ENCODE results near the gene PCBP3. TPM values are rescaled to one million over a fixed set of nuclear protein-coding genes. Genes with fewer than 3 reads are reported as not detected.
A peak's percentile ranks its signal among the peaks of the same experiment; 100 is the strongest.
"Not testable (repeated sequence)": the region's sequence is repeated elsewhere in the genome, so short reads cannot be mapped to it uniquely, and the experiment has no call there.

The PCBP3 gene
- total RNA-seq, 1 experiment from 2014 or later: 10.9 TPM

DNA sequence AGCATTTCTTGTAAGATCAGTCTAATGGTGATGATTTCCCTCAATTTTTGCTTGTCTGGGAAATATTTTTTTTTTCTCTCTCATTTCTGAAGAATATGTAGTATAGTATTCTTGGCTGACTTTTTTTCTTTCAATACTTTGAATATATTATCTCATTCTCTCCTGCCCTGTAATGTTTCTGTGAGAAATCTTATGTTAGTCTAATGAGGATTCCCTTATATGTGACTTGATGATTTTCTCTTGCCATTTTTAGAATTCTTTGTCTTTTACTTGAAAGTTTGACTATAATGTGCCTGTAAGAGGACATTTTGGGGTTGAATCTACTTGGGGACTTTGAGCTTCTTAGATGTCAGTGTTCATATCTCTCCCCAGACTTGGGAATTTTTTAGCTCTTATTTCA lies 40.0 kb upstream of the PCBP3 start:
- peaks cover 0 to 8% of the 10 kb centered on the region in 2 experiments; a peak in 2 of 4 replicates for H3K4me1 Mint-ChIP-seq
- no peak overlapping the region for H4K91ac ChIP-seq (ENCODE audit: insufficient read length, low read depth, low read length)
- H3K27ac Mint-ChIP-seq: no peak overlapping the region

DNA sequence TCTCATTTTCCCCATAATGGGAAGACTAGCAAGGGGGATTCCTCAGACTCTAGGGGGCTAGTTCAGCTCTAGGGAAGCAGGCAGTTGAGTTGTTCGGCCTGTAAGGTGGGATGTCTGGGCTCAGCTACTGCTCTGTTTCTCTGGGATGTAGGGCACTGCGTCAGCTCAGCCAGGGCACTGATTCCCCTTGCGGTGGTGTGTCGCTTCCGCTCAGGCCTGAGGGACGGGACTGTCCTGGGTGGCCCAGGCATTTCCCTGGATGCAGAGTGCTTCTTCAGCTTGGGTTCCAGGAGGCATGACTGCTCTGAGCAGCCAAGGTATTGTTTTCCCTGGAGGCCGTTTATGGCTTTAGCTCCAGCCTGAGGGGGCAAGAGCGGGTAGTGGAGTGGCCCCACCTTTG lies 38.8 kb upstream of the PCBP3 start:
- not testable (repeated sequence) for H3K18ac ChIP-seq (ENCODE audit: insufficient read length, low read depth, low read length); H3K4ac ChIP-seq (ENCODE audit: low read depth, low read length); H3K9me3 ChIP-seq (ENCODE audit: control insufficient read depth, low read depth, low read length); H3K4me3 Mint-ChIP-seq; H3T11ph ChIP-seq (ENCODE audit: low read length); H3K4me1 ChIP-seq (ENCODE audit: insufficient read depth, low read length); H3K23me2 ChIP-seq (ENCODE audit: insufficient read length, low read depth, low read length, poor library complexity, severe bottlenecking); H3K23ac ChIP-seq (ENCODE audit: insufficient read length, low read depth, low read length); H3K27ac ChIP-seq (ENCODE audit: insufficient read length, low read depth, low read length); H3K79me2 ChIP-seq (ENCODE audit: insufficient read depth, low read length); H3K27ac Mint-ChIP-seq; H2AFZ ChIP-seq (ENCODE audit: low read length); H2BK20ac ChIP-seq (ENCODE audit: low read depth, low read length, poor library complexity, severe bottlenecking); H2BK120ac ChIP-seq (ENCODE audit: low read depth, low read length, poor library complexity, severe bottlenecking); H4K5ac ChIP-seq (ENCODE audit: insufficient read length, low read depth, low read length); H2BK12ac ChIP-seq (ENCODE audit: insufficient read length, low read depth, low read length); H3K14ac ChIP-seq (ENCODE audit: insufficient read depth, low read length); H2AK5ac ChIP-seq (ENCODE audit: insufficient read length, low read length); H3K27me3 ChIP-seq (ENCODE audit: insufficient read depth, low read length); H4K91ac ChIP-seq (ENCODE audit: insufficient read length, low read depth, low read length); H4K8ac ChIP-seq (replicated peaks; ENCODE audit: insufficient read length, low read depth, low read length); H3K79me1 ChIP-seq (ENCODE audit: insufficient read depth, low read depth, low read length, poor library complexity, severe bottlenecking); H3K36me3 Mint-ChIP-seq (ENCODE audit: insufficient read depth in 1 of 3, low read depth in 3 of 3); H3K56ac ChIP-seq (ENCODE audit: insufficient read length, low read depth, low read length); H2BK5ac ChIP-seq (ENCODE audit: insufficient read length, low read length); H3K4me2 ChIP-seq (ENCODE audit: insufficient read depth, insufficient read length, low read length); H3K9ac ChIP-seq (ENCODE audit: extremely low read depth, insufficient read length, low read length); H4K20me1 ChIP-seq (ENCODE audit: control insufficient read depth, insufficient read depth, insufficient read length); H2BK15ac ChIP-seq (ENCODE audit: low read depth, low read length)
- peaks cover 27% of the 10 kb centered on the region for H3K27me3 Mint-ChIP-seq (ENCODE audit: low read depth)
- WGBS (ENCODE audit: extremely low coverage, insufficient read length, low lambda C conversion rate): no CpG with 5 or more reads among the region's 8 CpGs
- DNase-seq: peak; percentile 20
- H3K4me1 Mint-ChIP-seq: peaks cover 0 to 12% of the 10 kb centered on the region in 2 experiments; a peak in 2 of 4 replicates
- H3K9me3 Mint-ChIP-seq: peaks cover 22 to 24% of the 10 kb centered on the region in 2 experiments

More for the DNA sequence above, 40.0 kb upstream of the PCBP3 start:
- no peaks in the 10 kb centered on the region for H3K79me2 ChIP-seq (ENCODE audit: insufficient read depth, low read length)
- no peak overlapping the region for H3K4ac ChIP-seq (ENCODE audit: low read depth, low read length)
- Mint-ChIP-seq H3K27me3 (ENCODE audit: low read depth) (peaks cover 26% of the 10 kb centered on the region), H3K36me3 (ENCODE audit: insufficient read depth in 1 of 3, low read depth in 3 of 3) (no peaks in the 10 kb centered on the region; a peak in 2 of 7 replicates), H3K9me3 (peaks cover 22 to 24% of the 10 kb centered on the region in 2 experiments), H3K4me3 (no peak overlapping the region)
- H3K9me3 ChIP-seq (ENCODE audit: control insufficient read depth, low read depth, low read length): no peaks in the 10 kb centered on the region
- H3K23me2 ChIP-seq (ENCODE audit: insufficient read length, low read depth, low read length, poor library complexity, severe bottlenecking): no peaks in the 10 kb centered on the region
- no peak overlapping the region for H2BK120ac ChIP-seq (ENCODE audit: low read depth, low read length, poor library complexity, severe bottlenecking)
- no peak overlapping the region for H2AK5ac ChIP-seq (ENCODE audit: insufficient read length, low read length)
- no peak overlapping the region for H2BK20ac ChIP-seq (ENCODE audit: low read depth, low read length, poor library complexity, severe bottlenecking)
- no peak for DNase-seq
- no peak overlapping the region for H4K8ac ChIP-seq (replicated peaks; ENCODE audit: insufficient read length, low read depth, low read length)
- H2BK15ac ChIP-seq (ENCODE audit: low read depth, low read length): no peak overlapping the region
- H3K79me1 ChIP-seq (ENCODE audit: insufficient read depth, low read depth, low read length, poor library complexity, severe bottlenecking): no peaks in the 10 kb centered on the region
- no peak overlapping the region for H2AFZ ChIP-seq (ENCODE audit: low read length)
- no peaks in the 10 kb centered on the region for H3K27me3 ChIP-seq (ENCODE audit: insufficient read depth, low read length)
- H2BK5ac ChIP-seq (ENCODE audit: insufficient read length, low read length): no peak overlapping the region
- H2BK12ac ChIP-seq (ENCODE audit: insufficient read length, low read depth, low read length): no peak overlapping the region
- TF ChIP-seq, protein P1, sequence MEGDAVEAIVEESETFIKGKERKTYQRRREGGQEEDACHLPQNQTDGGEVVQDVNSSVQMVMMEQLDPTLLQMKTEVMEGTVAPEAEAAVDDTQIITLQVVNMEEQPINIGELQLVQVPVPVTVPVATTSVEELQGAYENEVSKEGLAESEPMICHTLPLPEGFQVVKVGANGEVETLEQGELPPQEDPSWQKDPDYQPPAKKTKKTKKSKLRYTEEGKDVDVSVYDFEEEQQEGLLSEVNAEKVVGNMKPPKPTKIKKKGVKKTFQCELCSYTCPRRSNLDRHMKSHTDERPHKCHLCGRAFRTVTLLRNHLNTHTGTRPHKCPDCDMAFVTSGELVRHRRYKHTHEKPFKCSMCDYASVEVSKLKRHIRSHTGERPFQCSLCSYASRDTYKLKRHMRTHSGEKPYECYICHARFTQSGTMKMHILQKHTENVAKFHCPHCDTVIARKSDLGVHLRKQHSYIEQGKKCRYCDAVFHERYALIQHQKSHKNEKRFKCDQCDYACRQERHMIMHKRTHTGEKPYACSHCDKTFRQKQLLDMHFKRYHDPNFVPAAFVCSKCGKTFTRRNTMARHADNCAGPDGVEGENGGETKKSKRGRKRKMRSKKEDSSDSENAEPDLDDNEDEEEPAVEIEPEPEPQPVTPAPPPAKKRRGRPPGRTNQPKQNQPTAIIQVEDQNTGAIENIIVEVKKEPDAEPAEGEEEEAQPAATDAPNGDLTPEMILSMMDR (conservative IDR thresholded peaks at IDR 0.05): no peak
- no peak overlapping the region for H3T11ph ChIP-seq (ENCODE audit: low read length)
- no peak overlapping the region for H3K9ac ChIP-seq (ENCODE audit: extremely low read depth, insufficient read length, low read length)
- H3K27ac ChIP-seq (ENCODE audit: insufficient read length, low read depth, low read length): no peak overlapping the region
- no peak overlapping the region for H3K56ac ChIP-seq (ENCODE audit: insufficient read length, low read depth, low read length)
- H3K4me1 ChIP-seq (ENCODE audit: insufficient read depth, low read length): no peaks in the 10 kb centered on the region
- no peak overlapping the region for H3K23ac ChIP-seq (ENCODE audit: insufficient read length, low read depth, low read length)
- no peak overlapping the region for H4K5ac ChIP-seq (ENCODE audit: insufficient read length, low read depth, low read length)
- H4K20me1 ChIP-seq (ENCODE audit: control insufficient read depth, insufficient read depth, insufficient read length): no peaks in the 10 kb centered on the region
- no peak overlapping the region for H3K4me2 ChIP-seq (ENCODE audit: insufficient read depth, insufficient read length, low read length)
- H3K14ac ChIP-seq (ENCODE audit: insufficient read depth, low read length): no peak overlapping the region
- no peak overlapping the region for H3K18ac ChIP-seq (ENCODE audit: insufficient read length, low read depth, low read length)
